Prostate gland (tissue), 2 donors: ENCODE data around the gene ZDHHC17.

Experiments
- POLR2A ChIP-seq: fragments of 450-650 bp; IDR thresholded peaks from one replicate; pipeline ENCODE4 v1.6.1; 2016; ENCODE audit warnings: antibody characterized with exemption, mild to moderate bottlenecking
- POLR2AphosphoS5 ChIP-seq: sonication (generic); formaldehyde crosslinking; IDR thresholded peaks from one replicate; pipeline ENCODE4 v1.6.1; 2017; ENCODE audit warnings: antibody characterized with exemption
- TF ChIP-seq, protein P1 (sequence below), 4 experiments: fragments of 200-600 bp in 2 of 4; fragments of 450-650 bp in 2 of 4; sonication (generic) in 2 of 4; IDR thresholded peaks; 1 replicate in 3 of 4; 2 replicates in 1 of 4; pipeline ENCODE4 v1.5.1; 2016 to 2019; ENCODE audit warnings: antibody characterized with exemption in 4 of 4, mild to moderate bottlenecking in 2 of 4, moderate library complexity in 2 of 4

DNA sequence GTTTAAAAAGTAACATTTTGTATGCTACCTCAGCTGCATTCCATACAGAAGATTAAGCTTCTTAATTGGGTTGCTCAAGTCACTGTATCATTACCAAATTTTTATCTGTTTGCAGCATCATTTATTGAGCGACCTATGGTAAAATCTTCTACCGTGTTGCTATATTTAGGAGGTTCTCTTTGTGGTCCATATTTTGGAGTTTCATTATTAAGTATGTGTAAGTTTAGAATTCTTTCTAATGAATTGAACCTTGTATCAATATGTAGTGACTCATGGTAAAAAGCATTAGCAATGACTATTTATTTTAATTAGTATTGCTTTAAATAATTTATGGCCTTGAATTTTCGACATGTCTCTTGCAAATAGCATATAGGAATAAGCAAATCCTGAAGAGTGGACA lies 72.7 kb downstream of the ZDHHC17 start:
- TF ChIP-seq, protein P1, sequence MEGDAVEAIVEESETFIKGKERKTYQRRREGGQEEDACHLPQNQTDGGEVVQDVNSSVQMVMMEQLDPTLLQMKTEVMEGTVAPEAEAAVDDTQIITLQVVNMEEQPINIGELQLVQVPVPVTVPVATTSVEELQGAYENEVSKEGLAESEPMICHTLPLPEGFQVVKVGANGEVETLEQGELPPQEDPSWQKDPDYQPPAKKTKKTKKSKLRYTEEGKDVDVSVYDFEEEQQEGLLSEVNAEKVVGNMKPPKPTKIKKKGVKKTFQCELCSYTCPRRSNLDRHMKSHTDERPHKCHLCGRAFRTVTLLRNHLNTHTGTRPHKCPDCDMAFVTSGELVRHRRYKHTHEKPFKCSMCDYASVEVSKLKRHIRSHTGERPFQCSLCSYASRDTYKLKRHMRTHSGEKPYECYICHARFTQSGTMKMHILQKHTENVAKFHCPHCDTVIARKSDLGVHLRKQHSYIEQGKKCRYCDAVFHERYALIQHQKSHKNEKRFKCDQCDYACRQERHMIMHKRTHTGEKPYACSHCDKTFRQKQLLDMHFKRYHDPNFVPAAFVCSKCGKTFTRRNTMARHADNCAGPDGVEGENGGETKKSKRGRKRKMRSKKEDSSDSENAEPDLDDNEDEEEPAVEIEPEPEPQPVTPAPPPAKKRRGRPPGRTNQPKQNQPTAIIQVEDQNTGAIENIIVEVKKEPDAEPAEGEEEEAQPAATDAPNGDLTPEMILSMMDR (IDR thresholded peaks at IDR 0.05): no peak
- no peak for TF ChIP-seq POLR2A
- no peak for TF ChIP-seq POLR2AphosphoS5
